K562 (cell line): ENCODE measurements around the gene THAP9. TPM values are rescaled to one million over a fixed set of nuclear protein-coding genes. Genes with fewer than 3 reads are reported as not detected.

Experiments
- BACH1 ChIP-seq: fragments of 200-800 bp; sonication (Bioruptor generic); IDR thresholded peaks from 2 replicates; pipeline ENCODE4 v1.6.1; 2016; ENCODE audit warnings: missing genetic modification characterization, missing compliant biosample characterization
- BRD4 ChIP-seq: fragments of 200-600 bp; sonication (generic); IDR thresholded peaks from 2 replicates; pipeline ENCODE4 v1.6.1; 2017; ENCODE audit warnings: inconsistent platforms
- CEBPZ ChIP-seq: fragments of 150-350 bp; IDR thresholded peaks from 2 replicates; pipeline ENCODE4 v1.6.1; 2014; ENCODE audit warnings: low read depth, mild to moderate bottlenecking, low read length, borderline replicate concordance
- E2F6 ChIP-seq, 2 experiments: IDR thresholded peaks; 2 replicates each; pipeline ENCODE4 v1.6.1; 2011; ENCODE audit warnings: borderline replicate concordance in 1 of 2, control low read depth in 1 of 2, low read depth in 1 of 2, low read length in 1 of 2, mild to moderate bottlenecking in 1 of 2, mixed read lengths in 1 of 2, moderate library complexity in 1 of 2; ENCODE audit not compliant: insufficient read depth in 1 of 2, insufficient read length in 1 of 2, poor library complexity in 1 of 2, severe bottlenecking in 1 of 2; ENCODE audit errors: extremely low read depth in 1 of 2
- FUS ChIP-seq: fragments of 200-400 bp; formaldehyde crosslinking; optimal IDR thresholded peaks from 2 replicates; pipeline ENCODE3; 2017; ENCODE audit warnings: low read depth, low read length
- GMEB1 ChIP-seq: fragments of 250-450 bp; sonication (Bioruptor Pico); IDR thresholded peaks from 2 replicates; pipeline ENCODE4 v1.4.0; 2020; ENCODE audit warnings: mild to moderate bottlenecking
- ILK ChIP-seq: fragments of 450-650 bp; IDR thresholded peaks from 2 replicates; pipeline ENCODE4 v1.6.1; 2016; ENCODE audit warnings: missing genetic modification characterization, low read depth, mild to moderate bottlenecking, missing compliant biosample characterization, moderate library complexity, borderline replicate concordance
- LARP7 ChIP-seq: fragments of 450-650 bp; IDR thresholded peaks from 2 replicates; pipeline ENCODE4 v1.6.1; 2016
- MAZ ChIP-seq, 2 experiments: fragments of 450-650 bp in 1 of 2; sonication (generic) in 1 of 2; formaldehyde crosslinking; IDR thresholded peaks in 1 of 2; conservative IDR thresholded peaks in 1 of 2; 2 replicates each; pipeline versions ENCODE4 v1.4.0 to v1.5.0; 2020; ENCODE audit warnings: mild to moderate bottlenecking in 1 of 2, missing genetic modification reagents in 1 of 2
- NFE2 ChIP-seq: IDR thresholded peaks from 2 replicates; pipeline ENCODE4 v1.6.1; 2014; ENCODE audit warnings: antibody characterized with exemption, low read depth
- POLR2B ChIP-seq: fragments of 450-650 bp; IDR thresholded peaks from 2 replicates; pipeline ENCODE4 v1.6.1; 2018; ENCODE audit warnings: low read depth; ENCODE audit not compliant: partially characterized antibody
- PYGO2 ChIP-seq: fragments of 450-650 bp; IDR thresholded peaks from 2 replicates; pipeline ENCODE4 v1.6.1; 2016; ENCODE audit warnings: mild to moderate bottlenecking, missing genetic modification characterization, moderate library complexity, missing compliant biosample characterization
- STAT6 ChIP-seq: sonication (generic); formaldehyde crosslinking; IDR thresholded peaks from 2 replicates; pipeline ENCODE4 v1.8.1; 2023; ENCODE audit warnings: mild to moderate bottlenecking, missing genetic modification reagents
- TEAD4 ChIP-seq, 2 experiments: sonication (generic) in 1 of 2; formaldehyde crosslinking in 1 of 2; IDR thresholded peaks; 2 replicates each; pipeline versions ENCODE4 v1.6.1 to v1.8.0; 2012 to 2022; ENCODE audit warnings: borderline replicate concordance in 1 of 2, inconsistent platforms in 1 of 2, low read length in 1 of 2, mild to moderate bottlenecking in 1 of 2, missing genetic modification reagents in 1 of 2
- TSC22D4 ChIP-seq: fragments of 450-650 bp; IDR thresholded peaks from 2 replicates; pipeline ENCODE4 v1.6.1; 2016; ENCODE audit warnings: missing genetic modification characterization, missing biosample characterization, control low read depth
- ZNF134 ChIP-seq: fragments of 250-450 bp; sonication (Bioruptor Pico); conservative IDR thresholded peaks from 2 replicates; pipeline ENCODE4 v1.4.0; 2020
- ZNF146 ChIP-seq: IDR thresholded peaks from one replicate; pipeline ENCODE4 v1.6.1; 2018; ENCODE audit warnings: missing compliant biosample characterization; ENCODE audit not compliant: unreplicated experiment
- ZNF384 ChIP-seq: IDR thresholded peaks from 2 replicates; pipeline ENCODE4 v1.6.1; 2012; ENCODE audit warnings: low read depth, low read length, improper control_type of control experiment
- ZNF41 ChIP-seq: fragments of 250-450 bp; sonication (Bioruptor Pico); conservative IDR thresholded peaks from 2 replicates; pipeline ENCODE4 v1.4.0; 2020; ENCODE audit warnings: mild to moderate bottlenecking
- polyA plus RNA-seq, 8 experiments: library from polyadenylated mRNA; depleted of rRNA in 4 of 8; stranded (reverse) in 5 of 8; unstranded in 3 of 8; fragments of >200 nt; fragmentation: Nextera tagmentation in 2 of 8; fragmentation: Illumina TruSeq in 1 of 8; extraction: Ambion mirVana in 2 of 8; extraction: Trizol in 1 of 8; gene quantifications; 2 replicates each; pipeline versions ENCODE4 v1.2.1 to v1.2.3, GENCODE V29; 2011 to 2014; ENCODE audit warnings: inconsistent platforms in 1 of 8, missing spikeins in 1 of 8
- total RNA-seq, 7 experiments: library from RNA; depleted of rRNA in 6 of 7; stranded (reverse); fragments of >200 nt in 6 of 7; fragmentation: Illumina TruSeq in 2 of 7; extraction: Trizol in 2 of 7; gene quantifications; 2 replicates each; pipeline versions ENCODE4 v1.2.1 to v1.2.3, GENCODE V29; 2011 to 2021; ENCODE audit warnings: low replicate concordance in 1 of 7

THAP9 gene
- total and polyA plus RNA-seq, 9 of the 15 experiments (the other 6 are each of a cell fraction or from before 2014, with no cell fraction given), result 3.4 to 7.0 (median 5.4) TPM

- no peak for TF ChIP-seq FUS
- TF ChIP-seq E2F6 (IDR thresholded peaks at IDR 0.05; ENCODE audit: borderline replicate concordance in 1 of 2, extremely low read depth in 1 of 2, insufficient read depth in 1 of 2, insufficient read length in 1 of 2, low read depth in 1 of 2, low read length in 1 of 2, poor library complexity in 1 of 2, severe bottlenecking in 1 of 2), result no peak
- no peak for TF ChIP-seq ZNF146 (CRISPR knock-in tag)
- TF ChIP-seq MAZ (CRISPR knock-in tag; conservative IDR thresholded peaks at IDR 0.05 in 1 of 2, IDR thresholded peaks at IDR 0.05 in 1 of 2), result no peak
- peak; percentile 94 for TF ChIP-seq LARP7
- TF ChIP-seq PYGO2 (tag), result no peak
- 0 out of 2 replicates have a peak, but pooled peaks have one; percentile 34 for TF ChIP-seq STAT6 (CRISPR knock-in tag)
- no peak for TF ChIP-seq ZNF41 (CRISPR knock-in tag)
- TF ChIP-seq ILK (tag), result no peak
- TF ChIP-seq POLR2B, result no peak
- TF ChIP-seq ZNF384, result no peak
- no peak for TF ChIP-seq GMEB1 (CRISPR knock-in tag)
- no peak for TF ChIP-seq ZNF134 (CRISPR knock-in tag)
- 0 out of 2 replicates have a peak, but pooled peaks have one; percentile 11 for TF ChIP-seq BACH1
- TF ChIP-seq NFE2, result no peak
- no peak for TF ChIP-seq TEAD4 (IDR thresholded peaks at IDR 0.05; ENCODE audit: low read length)
- no peak for TF ChIP-seq TEAD4 (CRISPR knock-in tag; IDR thresholded peaks at IDR 0.05; ENCODE audit: borderline replicate concordance)
- TF ChIP-seq TSC22D4 (tag), result no peak
- no peak for TF ChIP-seq CEBPZ
- TF ChIP-seq BRD4, result no peak; the same call in 1 of the 2 replicates
Measured at GRCh38 chr4:82900066-82900410, 497 bp upstream of the THAP9 start (continued).
